Erythroblast (primary cell): Measurements from ENCODE around the gene TMEM81.

Experiments used
- GATA1 ChIP-seq: IDR thresholded peaks from 2 replicates; pipeline ENCODE4 v1.6.1; 2011; ENCODE audit warnings: low read depth, mild to moderate bottlenecking, control low read depth, low read length, moderate library complexity
- POLR2A ChIP-seq: IDR thresholded peaks from 2 replicates; pipeline ENCODE4 v1.6.1; 2011; ENCODE audit warnings: mild to moderate bottlenecking, low read length

DNA sequence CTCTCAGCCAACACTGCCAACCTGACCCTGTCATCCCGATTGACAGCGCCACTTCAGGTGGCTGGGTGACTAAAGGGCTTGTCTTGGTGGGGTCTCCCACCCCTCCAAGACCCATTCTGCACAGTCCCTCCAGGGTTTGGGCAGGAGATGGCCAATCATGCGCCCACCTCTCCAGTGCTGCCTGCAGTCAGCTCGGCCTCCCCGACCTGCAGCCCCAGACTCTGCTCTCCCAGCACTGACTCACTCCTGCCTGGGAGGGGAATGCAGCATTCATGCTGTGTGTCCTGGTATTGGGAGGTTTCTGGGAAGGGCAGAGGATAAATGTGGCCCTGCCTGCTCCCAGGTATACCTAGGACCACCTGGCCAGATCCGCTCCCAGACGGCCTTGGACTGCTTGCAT lies 9.7 kb downstream of the TMEM81 start:
- no peak for TF ChIP-seq POLR2A
- TF ChIP-seq GATA1, result no peak
